Mesenchymal stem cell (in vitro differentiated cells and primary cell): ENCODE data around the gene CCDC141.
"Not testable (repeated sequence)": the region's sequence is repeated elsewhere in the genome, so short reads cannot be mapped to it uniquely, and the experiment has no call there.

Source experiments
- DNase-seq: peaks from one replicate; pipeline ENCODE4 v3.0.0-alpha.2; 2013
- H2AFZ ChIP-seq: one replicate; pipeline ENCODE4 v1.6.1; 2013; ENCODE audit warnings: low read depth, mild to moderate bottlenecking, control low read depth, inconsistent platforms, low read length, moderate library complexity
- H2AK5ac ChIP-seq: 2 replicates; pipeline ENCODE4 v1.6.1; 2013; ENCODE audit warnings: low read length, moderate library complexity, mild to moderate bottlenecking, inconsistent platforms; ENCODE audit not compliant: severe bottlenecking
- H2BK120ac ChIP-seq: one replicate; pipeline ENCODE4 v1.6.1; 2013; ENCODE audit warnings: low read depth, mild to moderate bottlenecking, inconsistent platforms, low read length, moderate library complexity
- H2BK12ac ChIP-seq, 2 experiments: one replicate each; pipeline ENCODE4 v1.6.1; 2013; ENCODE audit warnings: inconsistent platforms in 2 of 2, low read length in 2 of 2, mild to moderate bottlenecking in 2 of 2, moderate library complexity in 2 of 2, control low read depth in 1 of 2
- H2BK15ac ChIP-seq: one replicate; pipeline ENCODE4 v1.6.1; 2013; ENCODE audit warnings: mild to moderate bottlenecking, low read depth, inconsistent platforms; ENCODE audit not compliant: poor library complexity, severe bottlenecking
- H2BK5ac ChIP-seq: 2 replicates; pipeline ENCODE4 v1.6.1; 2013; ENCODE audit warnings: low read depth, mild to moderate bottlenecking, low read length, control low read depth, inconsistent platforms; ENCODE audit not compliant: poor library complexity, severe bottlenecking
- H3K14ac ChIP-seq, 2 experiments: one replicate each; pipeline ENCODE4 v1.6.1; 2013; ENCODE audit warnings: inconsistent platforms in 2 of 2, low read length in 2 of 2, control low read depth in 1 of 2, mild to moderate bottlenecking in 1 of 2, moderate library complexity in 1 of 2
- H3K18ac ChIP-seq, 2 experiments: one replicate each; pipeline ENCODE4 v1.6.1; 2013; ENCODE audit warnings: inconsistent platforms in 2 of 2, low read length in 2 of 2, control low read depth in 1 of 2, low read depth in 1 of 2, mild to moderate bottlenecking in 1 of 2
- H3K23ac ChIP-seq, 2 experiments: one replicate each; pipeline ENCODE4 v1.6.1; 2013; ENCODE audit warnings: inconsistent platforms in 2 of 2, low read length in 2 of 2, mild to moderate bottlenecking in 2 of 2, moderate library complexity in 2 of 2, control low read depth in 1 of 2
- H3K27ac ChIP-seq: 2 replicates; pipeline ENCODE4 v1.5.1; 2013; ENCODE audit warnings: mild to moderate bottlenecking, moderate library complexity, low read length, control low read depth, inconsistent platforms; ENCODE audit not compliant: poor library complexity, severe bottlenecking
- H3K27me3 ChIP-seq, 2 experiments: 2 replicates each; pipeline versions ENCODE4 v1.6.1 to v1.7.0; 2013; ENCODE audit warnings: low read length in 2 of 2, mild to moderate bottlenecking in 2 of 2, moderate library complexity in 2 of 2, control low read depth in 1 of 2, inconsistent platforms in 1 of 2; ENCODE audit not compliant: control insufficient read depth in 1 of 2, insufficient read depth in 1 of 2
- H3K36me3 ChIP-seq, 2 experiments: 2 replicates each; pipeline versions ENCODE4 v1.6.1 to v1.7.0; 2013; ENCODE audit warnings: low read length in 2 of 2, control low read depth in 1 of 2, inconsistent platforms in 1 of 2, low read depth in 1 of 2, mild to moderate bottlenecking in 1 of 2; ENCODE audit not compliant: insufficient read depth in 2 of 2, control insufficient read depth in 1 of 2
- H3K4ac ChIP-seq, 2 experiments: one replicate each; pipeline ENCODE4 v1.6.1; 2013; ENCODE audit warnings: inconsistent platforms in 2 of 2, low read length in 2 of 2, mild to moderate bottlenecking in 2 of 2, moderate library complexity in 2 of 2, control low read depth in 1 of 2, low read depth in 1 of 2
- H3K4me1 ChIP-seq: 2 replicates; pipeline ENCODE4 v1.6.1; 2013; ENCODE audit warnings: low read depth, low read length, control low read depth; ENCODE audit not compliant: control insufficient read depth, insufficient read depth
- H3K4me2 ChIP-seq: 2 replicates; pipeline ENCODE4 v1.6.1; 2013; ENCODE audit warnings: low read length, mild to moderate bottlenecking, inconsistent platforms; ENCODE audit not compliant: poor library complexity, severe bottlenecking
- H3K4me3 ChIP-seq, 2 experiments: 2 replicates each; pipeline versions ENCODE4 v1.5.1 to v1.7.0; 2013; ENCODE audit warnings: low read length in 2 of 2, mild to moderate bottlenecking in 2 of 2, control low read depth in 1 of 2, low read depth in 1 of 2; ENCODE audit not compliant: insufficient read depth in 1 of 2
- H3K79me1 ChIP-seq: replicated peaks from 2 replicates; pipeline ENCODE4 v1.6.1; 2013; ENCODE audit warnings: mild to moderate bottlenecking, control low read depth, low read length, inconsistent platforms; ENCODE audit not compliant: poor library complexity, severe bottlenecking
- H3K9ac ChIP-seq: 2 replicates; pipeline ENCODE4 v1.7.0; 2013; ENCODE audit warnings: mild to moderate bottlenecking, low read length, moderate library complexity
- H3K9me3 ChIP-seq: 2 replicates; pipeline ENCODE4 v1.7.0; 2013; ENCODE audit warnings: mild to moderate bottlenecking, low read length; ENCODE audit not compliant: control insufficient read depth
- H4K8ac ChIP-seq: one replicate; pipeline ENCODE4 v1.6.1; 2013; ENCODE audit warnings: inconsistent platforms, mild to moderate bottlenecking, low read length, moderate library complexity
- H4K91ac ChIP-seq: one replicate; pipeline ENCODE4 v1.6.1; 2013; ENCODE audit warnings: mild to moderate bottlenecking, low read length, inconsistent platforms
- WGBS: methylation state at CpG from one replicate; pipeline ENCODE4 v1.1.7; 2013; ENCODE audit warnings: mixed read lengths; 5-methylcytosine and 5-hydroxymethylcytosine counted together

CCDC141 gene

GRCh38 chr2:179019260-179019659, 30.7 kb downstream of the CCDC141 start:
- Histone ChIP-seq H3K14ac (no peak overlapping the region), H3K23ac (no peak overlapping the region), H3K4me3 (no peak overlapping the region), H2BK15ac (no peak overlapping the region), H2AFZ (no peak overlapping the region), H3K4me2 (no peak overlapping the region), H3K4me1 (no peaks in the 10 kb centered on the region), H2BK120ac (no peak overlapping the region), H3K79me1 (no peaks in the 10 kb centered on the region), H4K8ac (no peak overlapping the region), H2AK5ac (no peak overlapping the region), H3K4ac (no peak overlapping the region), H3K27ac (no peak overlapping the region), H3K27me3 (no peaks in the 10 kb centered on the region), H2BK5ac (no peak overlapping the region), H3K18ac (no peak overlapping the region), H2BK12ac (no peak overlapping the region), H4K91ac (no peak overlapping the region), H3K9ac (no peak overlapping the region), H3K9me3 (no peaks in the 10 kb centered on the region), H3K36me3 (no peaks in the 10 kb centered on the region)
- 100% methylated on average over 3 of the region's 5 CpGs for WGBS
- no peak for DNase-seq

DNA sequence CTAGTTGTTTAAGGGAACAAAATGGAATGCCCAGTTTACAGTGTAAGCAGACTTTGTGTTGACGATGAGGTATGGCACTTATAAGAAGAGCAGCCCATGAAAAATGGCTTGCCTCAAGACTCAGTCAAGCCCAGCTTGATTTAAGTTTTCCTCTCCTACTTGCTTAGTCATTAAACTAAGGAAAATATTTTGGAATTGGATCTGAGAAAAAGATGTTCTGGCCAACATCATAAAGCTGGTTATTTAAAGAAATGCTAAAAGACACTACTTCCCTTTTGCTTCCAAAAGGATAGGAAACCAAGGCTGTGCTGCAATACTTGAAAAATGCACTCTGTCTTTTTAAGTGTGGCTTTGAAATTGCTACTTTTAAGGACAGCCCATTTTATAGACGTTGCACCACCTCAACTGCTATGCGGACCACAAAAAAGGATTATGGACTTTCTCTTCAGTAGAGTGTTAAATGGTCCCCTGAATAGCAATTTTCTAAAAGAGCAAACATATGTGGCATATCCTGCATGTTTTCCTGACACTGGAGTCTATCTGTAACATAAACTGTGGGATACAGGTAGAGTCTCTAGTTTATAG, 32.1 kb downstream of the CCDC141 start:
- WGBS: 75% methylated on average over 3 of the region's 3 CpGs
- H3K14ac ChIP-seq: no peak overlapping the region

GRCh38 chr2:179014189-179014588, 35.7 kb downstream of the CCDC141 start:
- H3K79me1 ChIP-seq, H3K9me3 ChIP-seq, H3K14ac ChIP-seq, DNase-seq, H3K4me2 ChIP-seq, H3K27me3 ChIP-seq, H2AFZ ChIP-seq, H3K9ac ChIP-seq, H3K36me3 ChIP-seq, H3K18ac ChIP-seq, H2BK5ac ChIP-seq, H3K23ac ChIP-seq, H3K4me3 ChIP-seq, H4K91ac ChIP-seq, H3K27ac ChIP-seq, H2BK12ac ChIP-seq, H2BK15ac ChIP-seq, H2AK5ac ChIP-seq, H4K8ac ChIP-seq, H2BK120ac ChIP-seq, H3K4ac ChIP-seq, H3K4me1 ChIP-seq: not testable (repeated sequence)
- WGBS: 61% methylated on average over 3 of the region's 3 CpGs

More for the DNA sequence above, 32.1 kb downstream of the CCDC141 start:
- Histone ChIP-seq H2BK12ac (no peak overlapping the region), H3K23ac (no peak overlapping the region), H3K4ac (no peak overlapping the region), H3K18ac (no peak overlapping the region), H3K4me3 (no peak overlapping the region), H3K79me1 (no peaks in the 10 kb centered on the region), H4K8ac (no peak overlapping the region), H2BK15ac (no peak overlapping the region), H3K36me3 (no peaks in the 10 kb centered on the region), H3K27ac (no peak overlapping the region), H2AK5ac (no peak overlapping the region), H3K27me3 (no peaks in the 10 kb centered on the region), H3K9ac (no peak overlapping the region), H4K91ac (no peak overlapping the region), H3K9me3 (no peaks in the 10 kb centered on the region), H3K4me2 (no peak overlapping the region), H3K4me1 (no peaks in the 10 kb centered on the region), H2AFZ (no peak overlapping the region), H2BK120ac (no peak overlapping the region), H2BK5ac (no peak overlapping the region)
- DNase-seq: no peak

DNA sequence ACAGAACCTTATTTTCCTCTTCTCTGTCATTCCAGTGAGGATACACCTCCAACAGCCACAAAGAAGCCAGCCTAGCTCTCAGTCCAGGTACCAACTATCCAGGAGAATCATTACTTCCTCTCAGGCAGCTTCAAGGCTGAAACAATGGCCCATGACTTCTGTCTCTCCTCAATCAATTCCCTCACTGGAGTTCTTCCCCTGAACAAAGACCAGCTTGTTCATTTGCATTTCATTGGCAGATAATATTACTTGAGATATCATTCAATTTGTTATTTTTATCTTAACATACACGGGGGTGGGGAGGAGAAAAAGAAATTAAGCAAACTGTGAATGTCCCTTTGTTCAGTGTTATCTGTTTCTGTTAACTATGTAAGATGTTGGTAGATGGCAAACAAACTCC, 44.0 kb downstream of the CCDC141 start:
- H2AFZ ChIP-seq: no peak overlapping the region
- H4K91ac ChIP-seq: no peak overlapping the region
- H3K4me2 ChIP-seq: no peak overlapping the region
- H3K18ac ChIP-seq: no peak overlapping the region
- no peak overlapping the region for H3K23ac ChIP-seq
- peaks cover 5% of the 10 kb centered on the region for H3K9me3 ChIP-seq
- H2AK5ac ChIP-seq: no peak overlapping the region
- H3K79me1 ChIP-seq: no peaks in the 10 kb centered on the region
- no peak overlapping the region for H3K14ac ChIP-seq
- H3K9ac ChIP-seq: no peak overlapping the region
- no peak overlapping the region for H2BK15ac ChIP-seq
- no peak overlapping the region for H2BK12ac ChIP-seq
- 48% methylated on average over 1 of the region's 1 CpG for WGBS
- H4K8ac ChIP-seq: no peak overlapping the region
- no peak overlapping the region for H3K4ac ChIP-seq
- H2BK5ac ChIP-seq: no peak overlapping the region
- no peak for DNase-seq
- no peaks in the 10 kb centered on the region for H3K36me3 ChIP-seq
- H3K4me3 ChIP-seq: no peak overlapping the region
- H3K27me3 ChIP-seq: no peaks in the 10 kb centered on the region
- H2BK120ac ChIP-seq: no peak overlapping the region
- no peak overlapping the region for H3K27ac ChIP-seq
- no peaks in the 10 kb centered on the region for H3K4me1 ChIP-seq
